NCI-H2171 (cell line): ENCODE results near the gene BAHD1.

Source experiments
- DNase-seq: peaks from one replicate; lab custom pipeline; 2025; lab: John Stamatoyannopoulos, UW

BAHD1 gene

DNA sequence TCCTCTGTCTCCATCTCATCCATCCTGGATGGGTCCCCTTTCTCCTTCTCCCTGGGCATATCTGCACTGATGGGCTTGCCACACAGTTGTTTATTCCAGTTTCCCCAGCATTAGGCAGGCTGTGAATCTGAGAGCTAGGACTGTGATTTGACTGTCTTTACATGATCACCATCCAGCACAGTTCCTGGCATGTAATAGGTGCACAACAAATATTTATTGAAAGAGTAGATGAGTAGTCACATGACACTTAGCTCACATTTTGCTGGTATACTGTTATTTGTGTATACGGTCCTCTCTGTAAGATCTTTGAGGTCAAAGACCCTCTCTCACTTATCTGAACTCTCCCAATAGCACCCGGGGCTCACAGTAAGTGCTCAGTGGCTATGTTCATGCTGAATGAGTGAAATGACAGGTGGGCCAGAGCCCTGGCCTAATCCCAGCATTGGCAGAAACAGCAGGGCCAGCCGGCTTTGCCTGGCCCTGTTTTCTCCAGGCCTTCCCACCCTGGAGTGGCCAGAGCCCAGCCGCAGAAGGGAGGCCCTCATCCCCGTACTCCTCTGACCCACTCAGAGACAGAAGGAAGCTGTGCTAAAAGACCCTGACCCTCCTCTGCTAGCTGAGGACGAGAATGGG, 16.2 kb upstream of the BAHD1 start:
- DNase-seq = no peak

DNA sequence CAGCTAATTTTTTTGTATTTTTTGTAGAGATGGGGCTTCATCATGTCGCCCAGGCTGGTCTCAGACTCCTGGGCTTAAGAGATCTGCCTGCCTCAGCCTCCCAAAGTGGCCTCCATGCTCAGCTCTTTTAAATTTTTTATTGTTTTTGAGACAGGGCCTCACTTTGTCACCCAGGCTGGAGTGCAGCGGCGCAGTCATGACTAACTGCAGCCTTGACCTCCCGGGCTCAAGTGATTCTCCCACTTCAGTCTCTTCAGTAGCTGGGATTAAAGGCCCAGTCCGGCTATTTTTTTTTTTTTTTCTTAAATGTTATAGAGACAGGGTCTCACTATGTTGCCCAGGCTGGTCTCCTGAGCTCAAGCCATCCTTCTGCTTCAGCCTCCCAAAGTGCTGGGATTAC, 15.1 kb upstream of the BAHD1 start:
- DNase-seq = no peak

DNA sequence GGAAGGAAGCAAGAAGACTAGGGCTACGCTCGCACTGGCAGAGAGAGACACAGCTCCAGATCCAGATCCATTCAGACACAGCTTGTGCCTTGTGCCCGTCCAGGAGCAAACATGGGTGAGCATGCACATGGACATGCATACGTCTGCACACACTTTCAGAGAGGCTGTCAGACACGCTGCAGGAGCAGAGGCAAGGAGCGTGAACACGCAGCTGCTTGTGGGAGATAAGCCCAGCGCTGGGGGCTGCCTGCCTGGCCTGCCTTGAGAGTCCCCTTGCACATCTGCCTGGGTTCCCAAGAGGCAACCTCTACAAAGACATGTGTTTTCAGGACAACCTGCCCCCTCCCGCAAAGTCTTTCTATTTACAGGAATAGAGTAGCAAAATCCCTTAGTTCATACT, 13.6 kb upstream of the BAHD1 start:
- no peak for DNase-seq

DNA sequence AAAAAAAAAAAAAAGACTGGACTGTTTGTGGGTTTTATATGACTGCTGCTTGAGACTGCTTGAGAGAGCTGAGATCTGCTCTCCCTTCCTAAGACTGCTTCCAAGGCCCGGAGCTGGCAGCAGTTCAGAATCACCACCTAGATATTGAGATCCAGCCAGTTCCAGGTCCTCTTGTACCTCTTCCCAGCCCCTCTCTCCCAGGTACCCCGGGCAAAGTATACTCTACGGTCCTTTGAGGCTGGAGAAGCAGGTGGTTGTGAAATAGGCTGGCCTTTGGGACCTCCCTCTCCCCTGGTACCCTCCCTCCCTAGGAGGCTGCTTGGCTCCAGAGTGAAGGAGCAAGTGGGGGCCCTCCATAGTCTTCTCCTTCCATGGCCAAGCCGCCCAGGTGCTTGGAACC, 12.6 kb upstream of the BAHD1 start:
- DNase-seq = no peak

DNA sequence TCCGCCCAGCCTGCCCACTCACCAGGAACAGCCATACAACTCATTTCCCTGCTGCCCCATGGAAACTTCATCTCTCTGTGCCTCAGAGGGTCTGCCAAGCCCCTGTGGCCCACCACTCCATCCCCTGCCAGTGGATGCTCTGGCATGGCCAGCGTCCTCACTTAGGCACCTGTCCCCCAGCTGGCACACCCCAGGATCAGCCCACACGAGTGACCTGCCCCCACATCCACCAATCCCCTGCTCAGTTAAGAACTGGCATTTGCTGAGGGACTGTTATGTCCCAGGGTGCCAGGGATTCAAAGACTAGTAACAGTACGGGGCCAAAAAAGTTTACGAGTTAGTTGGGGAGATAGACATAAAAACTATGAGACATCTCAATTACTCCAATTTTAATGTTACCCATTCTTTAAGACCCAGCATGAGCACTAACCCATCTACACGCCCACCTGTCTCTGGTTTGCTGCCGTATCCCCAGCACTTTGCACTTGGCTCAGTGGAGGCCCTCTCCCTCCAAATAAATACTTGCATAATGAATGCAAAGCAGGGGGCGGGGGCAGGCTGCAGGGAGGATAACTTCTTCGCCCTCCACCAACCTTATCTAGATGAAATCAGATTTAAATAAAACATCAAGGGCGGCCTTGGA, 11.6 kb upstream of the BAHD1 start:
- no peak for DNase-seq

DNA sequence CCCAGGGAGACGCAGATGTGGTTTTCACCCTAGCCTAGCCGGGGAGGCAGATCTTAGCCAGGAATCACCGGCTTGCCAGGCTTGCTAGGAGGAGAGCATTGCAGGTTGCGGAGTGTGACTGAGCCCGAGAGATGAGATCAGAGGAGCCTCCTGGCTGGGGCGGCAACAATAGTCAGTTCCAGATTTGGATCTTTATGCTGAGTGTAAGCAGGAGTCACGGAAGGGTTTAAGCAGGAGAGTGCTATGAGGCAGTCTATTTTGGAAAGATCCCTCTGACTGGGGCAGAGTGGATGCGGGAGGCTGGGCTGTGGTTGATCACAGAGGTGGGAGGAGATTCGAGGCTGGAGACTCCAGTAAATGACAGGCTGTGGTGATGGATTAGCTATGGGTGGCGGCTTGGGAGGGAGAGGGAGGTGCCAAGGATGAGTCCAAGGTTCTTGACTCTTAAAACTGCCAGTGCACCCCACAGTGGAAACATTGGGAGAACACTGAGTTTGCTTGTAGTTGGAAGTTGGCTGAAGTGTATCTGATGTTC, 10.4 kb upstream of the BAHD1 start:
- DNase-seq = no peak

DNA sequence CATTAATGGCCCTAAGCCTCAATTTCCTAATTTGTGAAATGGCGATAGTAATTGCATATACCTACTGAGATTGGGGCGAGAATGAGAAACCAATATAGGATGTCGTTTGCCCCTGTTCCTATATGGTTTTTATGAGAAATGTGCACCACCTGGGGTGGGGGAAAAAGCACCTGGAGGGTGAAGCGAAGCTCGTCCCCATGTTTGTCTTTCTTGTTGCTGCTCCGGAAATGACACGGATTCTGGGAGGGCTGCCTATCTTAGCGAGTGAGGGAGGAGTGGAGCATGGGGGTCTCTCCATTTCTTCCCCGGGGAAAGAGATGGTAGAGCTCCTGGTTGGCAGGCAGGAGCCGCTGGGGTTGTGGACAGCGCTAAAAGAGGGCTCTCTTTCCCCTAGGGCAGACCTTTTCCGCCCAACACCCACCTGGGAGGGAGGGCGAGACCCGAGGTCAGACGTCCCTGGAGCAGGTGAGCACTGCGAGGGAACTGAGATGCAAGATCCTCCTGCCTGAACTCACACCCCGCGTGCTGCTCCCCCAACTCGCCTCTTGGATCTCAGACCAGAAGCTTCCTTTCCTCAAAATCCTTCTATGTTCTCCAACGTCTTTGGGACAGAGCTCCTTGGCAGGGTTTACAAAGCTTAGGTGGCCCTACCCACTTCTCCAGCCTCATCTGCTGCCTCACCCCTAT, 5.6 kb upstream of the BAHD1 start:
- no peak for DNase-seq

DNA sequence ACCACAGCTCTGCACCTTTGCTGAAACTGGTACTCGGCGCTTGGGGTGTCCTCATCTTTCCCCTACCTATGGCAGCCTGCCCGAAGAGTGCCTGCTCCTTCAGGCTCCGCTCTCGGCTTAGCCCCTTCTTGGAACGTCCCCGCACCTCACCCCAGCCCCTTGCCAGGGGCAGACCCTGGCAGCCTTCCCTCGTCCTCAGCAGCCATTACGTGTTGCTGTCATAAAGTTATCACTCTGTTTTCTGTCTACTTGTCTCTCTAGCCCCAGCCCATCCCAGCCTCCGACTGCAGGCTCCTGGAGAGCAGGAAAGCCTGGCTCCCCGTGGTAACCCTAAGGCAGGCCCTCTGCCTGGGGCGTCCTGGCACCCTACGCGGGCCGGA, 5.1 kb upstream of the BAHD1 start:
- no peak for DNase-seq

DNA sequence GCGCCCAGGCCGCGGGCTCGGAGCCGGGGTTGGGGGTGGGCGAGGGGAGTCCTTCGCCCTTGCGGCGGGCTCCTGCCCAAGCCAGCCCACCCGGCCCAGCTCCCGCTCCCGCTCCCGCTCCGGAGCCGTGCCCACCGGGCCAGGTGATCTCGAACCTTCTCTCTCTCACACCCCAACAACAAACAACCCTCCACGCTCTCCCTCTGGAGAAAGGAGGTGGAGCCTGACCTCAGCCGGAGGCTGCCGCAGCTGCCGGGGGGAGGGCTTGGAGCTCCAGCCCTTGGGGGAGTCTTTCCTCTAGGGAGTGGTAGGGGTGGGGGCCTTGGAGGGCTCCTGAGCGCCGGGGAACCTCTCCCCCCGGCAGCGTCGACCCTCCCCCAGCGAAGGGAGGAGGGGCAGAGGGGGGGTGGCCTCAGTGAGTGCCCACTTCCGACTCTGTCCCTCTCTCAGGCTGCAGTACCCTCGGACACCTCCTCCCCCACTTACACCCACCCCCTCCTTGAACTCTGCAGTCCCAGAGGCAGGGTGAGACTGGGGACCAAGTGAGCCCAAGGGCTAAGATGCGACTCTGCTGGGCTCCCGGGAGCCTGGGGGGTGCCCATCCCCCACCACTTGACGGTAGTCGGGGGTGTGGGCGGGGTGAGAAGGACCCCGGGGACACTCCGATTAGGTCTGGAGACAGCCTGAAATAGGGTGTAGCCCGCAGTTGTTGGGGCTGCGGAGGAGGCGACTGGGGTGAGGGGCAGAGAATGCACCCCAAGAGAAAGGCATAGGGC, 4.4 kb upstream of the BAHD1 start:
- DNase-seq = peak; percentile 26

DNA sequence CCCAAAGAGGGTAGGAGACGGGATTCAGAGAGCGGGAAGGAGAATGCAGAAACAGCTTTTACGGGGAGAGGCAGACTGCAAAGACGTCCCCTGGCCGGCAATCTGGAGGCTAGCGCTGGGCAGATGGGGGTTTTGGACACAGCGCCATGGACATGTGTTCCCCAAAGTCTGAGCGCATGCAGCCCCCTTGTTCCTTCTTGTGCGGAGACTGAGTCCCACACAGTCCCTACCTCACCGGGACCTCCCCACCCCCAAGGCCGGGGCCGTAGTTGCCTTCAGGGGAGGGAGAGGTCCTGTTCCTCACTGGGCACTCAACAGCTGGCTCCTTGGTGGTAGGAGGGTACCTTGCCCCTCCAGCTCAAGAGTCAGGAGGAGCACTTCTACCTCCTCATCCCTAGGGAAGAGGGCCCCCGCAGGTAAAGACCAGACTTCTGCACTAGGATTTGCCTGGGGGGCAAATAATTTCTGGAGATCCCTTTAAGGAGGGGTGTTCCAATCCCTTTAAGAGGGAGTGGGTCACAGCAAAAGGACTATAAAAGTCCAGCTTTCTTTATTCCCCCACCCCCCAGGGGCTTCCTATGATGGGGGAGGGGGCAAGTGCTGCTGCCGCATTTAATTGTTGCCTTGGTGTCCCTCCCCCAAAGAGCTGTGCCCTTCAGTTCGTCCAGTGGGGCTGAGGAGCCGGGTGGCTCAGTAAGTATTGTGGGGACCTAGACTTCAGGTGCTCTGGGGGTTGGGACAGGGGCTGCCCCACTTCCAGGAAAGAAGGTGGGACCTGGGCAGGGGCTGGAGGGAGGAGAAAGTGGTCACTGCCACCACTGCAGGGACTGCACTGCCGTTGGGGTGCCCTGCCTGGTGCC, 3.6 kb upstream of the BAHD1 start:
- no peak for DNase-seq

DNA sequence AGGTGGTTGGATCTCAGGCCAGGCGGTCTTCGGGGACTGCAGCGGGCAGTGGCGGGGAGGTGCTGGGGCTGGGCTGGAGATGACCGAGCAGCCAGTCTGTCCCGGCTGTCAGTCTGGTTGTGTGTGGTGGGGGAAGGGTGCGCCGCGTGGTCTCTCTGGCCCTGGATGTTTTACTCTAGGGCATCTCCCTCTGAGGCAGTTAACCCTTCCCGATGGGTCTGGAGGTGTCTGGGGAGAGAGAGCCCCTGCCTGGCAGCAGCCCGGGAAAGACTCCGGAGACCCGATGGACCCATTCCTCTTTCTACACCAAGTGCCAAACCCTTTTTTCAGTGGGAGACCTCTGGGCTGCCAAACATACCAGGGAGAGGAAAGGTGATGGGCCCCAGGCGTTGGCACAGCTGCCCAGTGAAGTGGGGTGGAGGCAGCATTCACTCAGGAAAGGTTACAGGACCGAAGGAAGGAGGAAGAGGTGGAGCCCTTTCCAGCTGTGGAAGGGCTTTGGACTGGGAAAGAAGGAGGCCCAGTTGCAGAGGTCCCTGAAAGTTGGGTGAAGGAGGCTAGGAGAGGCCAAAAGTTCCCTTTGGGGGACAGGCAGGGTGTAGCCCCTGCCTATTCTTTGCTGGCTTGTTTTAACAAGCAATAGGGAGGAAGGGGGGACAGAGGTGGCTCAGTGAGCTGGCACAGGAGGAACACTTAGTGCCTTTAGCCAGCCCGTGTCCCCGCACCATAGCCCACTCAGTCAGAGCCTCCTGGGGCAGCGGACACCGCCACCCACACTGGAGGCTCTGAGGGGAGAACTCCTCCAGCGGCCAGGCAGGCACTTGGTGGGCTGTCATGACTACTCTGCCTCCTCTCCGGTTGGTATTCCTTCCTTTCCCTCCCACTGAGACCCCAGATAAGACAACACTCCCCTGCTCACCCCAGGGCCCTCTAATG, 2.7 kb upstream of the BAHD1 start:
- no peak for DNase-seq

DNA sequence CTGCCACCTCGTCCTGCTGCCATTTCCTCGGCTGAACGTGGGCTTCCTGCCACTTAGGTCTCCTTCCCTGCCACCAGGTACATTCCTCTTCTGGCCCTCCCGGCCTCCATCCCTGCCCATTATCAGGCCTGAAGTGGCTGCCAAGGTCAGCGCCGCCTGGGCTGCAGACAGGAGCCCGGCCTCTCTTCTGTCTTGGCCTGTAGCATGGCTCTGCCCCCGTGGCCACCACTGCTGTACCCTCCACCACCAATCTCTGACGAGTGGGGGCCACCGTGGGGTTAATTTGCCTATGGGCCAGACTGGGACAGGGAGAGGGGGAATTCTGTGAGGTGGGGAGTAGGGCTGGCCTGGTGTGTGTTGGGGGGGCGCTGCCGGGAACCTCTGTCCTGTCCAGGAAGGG, 2.0 kb upstream of the BAHD1 start:
- no peak for DNase-seq

DNA sequence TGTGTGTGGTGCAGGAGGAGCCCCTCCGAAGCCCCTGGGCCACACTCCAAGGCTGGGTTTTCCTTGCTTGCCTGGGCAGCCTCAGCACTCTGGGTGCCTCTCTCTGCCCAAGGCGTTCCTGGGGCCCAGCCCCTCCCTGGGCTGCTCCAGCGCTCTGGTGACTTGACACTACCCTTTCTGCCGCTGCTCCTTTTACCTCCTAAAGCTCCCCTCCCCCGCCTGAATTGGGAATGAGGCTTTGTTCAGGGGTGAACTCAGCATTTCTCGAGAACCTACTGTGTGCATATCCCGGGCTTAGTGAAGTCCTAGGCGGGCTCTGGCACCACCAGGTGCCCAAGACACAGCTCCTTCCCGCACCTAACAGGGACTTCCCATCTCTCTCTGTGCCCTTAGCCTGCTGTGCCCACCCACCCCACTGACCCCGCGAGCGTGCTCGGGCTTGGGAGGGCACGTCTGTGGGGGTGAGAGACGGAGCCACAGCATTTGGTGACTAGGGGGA, 1.2 kb upstream of the BAHD1 start:
- DNase-seq = peak; percentile 3

DNA sequence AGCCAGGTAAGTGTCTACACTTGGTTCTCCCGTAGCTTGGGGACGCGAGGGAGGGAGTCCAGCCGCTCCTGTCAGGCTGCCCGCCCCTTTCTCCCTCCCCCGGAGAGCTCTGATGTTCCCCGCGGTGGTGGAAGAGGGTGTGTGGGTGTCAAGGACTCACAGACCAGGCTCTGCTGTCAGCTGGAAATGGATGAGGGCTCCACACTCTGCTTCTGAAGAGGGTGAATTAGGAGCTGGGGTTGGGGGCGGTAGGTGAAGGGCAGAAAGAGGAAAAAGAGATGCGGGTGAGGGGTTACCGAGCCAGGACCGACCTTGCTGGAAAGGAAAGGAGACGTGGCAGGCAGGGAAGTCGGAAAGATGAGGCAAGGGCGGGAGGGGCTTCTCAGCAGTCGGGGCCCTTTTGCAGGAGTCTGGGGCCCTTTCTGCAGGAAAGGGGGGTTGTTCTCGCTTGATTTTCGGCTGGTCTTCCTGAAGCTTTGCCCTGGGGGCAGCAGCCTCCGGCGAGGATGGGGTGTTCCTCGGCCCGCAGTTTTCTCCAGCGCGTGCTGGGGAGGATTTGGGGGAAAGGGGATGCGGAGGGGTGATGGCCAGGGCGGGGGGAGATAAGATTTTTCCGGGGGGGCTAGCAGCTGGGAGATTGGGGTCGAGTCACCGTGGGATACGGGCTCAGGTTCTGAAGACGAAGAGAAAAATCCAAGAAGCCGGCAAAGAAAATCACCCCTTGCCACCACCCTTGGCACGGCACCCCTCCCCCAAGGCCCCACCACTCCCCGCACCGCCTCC, 602 bp upstream of the BAHD1 start:
- peak; percentile 32 for DNase-seq

DNA sequence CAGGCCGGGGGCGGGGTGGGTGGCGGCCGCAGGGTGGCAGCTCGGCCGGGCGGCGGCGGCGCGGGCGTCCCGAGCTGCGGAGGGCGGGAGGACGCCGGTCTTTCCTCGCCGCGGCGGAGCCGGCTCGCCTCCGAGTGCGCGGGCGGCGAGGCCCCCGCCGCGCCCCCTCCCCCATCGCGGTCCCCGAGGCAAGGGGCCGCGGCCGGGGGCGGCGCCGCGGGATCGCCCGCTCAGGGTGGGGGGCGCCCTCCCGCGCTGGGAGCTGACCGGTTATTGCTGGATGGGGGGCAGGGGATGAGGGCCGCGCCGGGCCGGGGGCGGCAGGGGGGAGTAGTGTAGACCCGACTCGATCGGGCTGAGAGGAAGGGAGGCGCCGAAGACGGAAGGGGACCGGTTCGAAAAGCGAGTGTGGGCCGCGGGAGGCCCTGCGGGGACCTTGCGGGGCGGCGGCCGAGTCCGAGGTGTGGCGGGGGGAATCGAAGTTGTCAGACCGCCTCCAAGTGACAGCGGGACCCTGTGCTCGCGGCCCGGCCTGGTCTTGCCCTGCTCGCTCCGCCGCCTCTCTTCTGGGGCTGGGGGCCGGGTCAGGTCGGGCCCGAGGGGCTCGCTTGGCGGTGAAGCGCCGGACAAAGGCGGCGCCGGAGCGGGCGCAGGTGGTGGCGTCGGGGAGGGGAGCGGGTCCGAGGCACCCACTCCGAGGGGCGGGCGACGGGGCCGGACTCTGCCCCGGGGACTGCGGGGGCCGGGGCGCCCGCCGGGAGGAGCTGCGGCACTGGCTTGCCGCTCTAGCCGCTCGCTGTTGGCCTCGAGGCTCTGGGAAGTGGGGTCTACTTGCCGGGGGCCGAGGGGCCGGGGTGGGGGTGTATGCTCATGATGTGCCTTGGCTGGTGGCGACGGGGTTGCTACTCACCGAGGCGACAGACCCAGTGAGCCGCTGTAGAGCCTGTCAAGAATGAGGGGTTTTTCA, 1.1 kb downstream of the BAHD1 start:
- DNase-seq = peak; percentile 1

DNA sequence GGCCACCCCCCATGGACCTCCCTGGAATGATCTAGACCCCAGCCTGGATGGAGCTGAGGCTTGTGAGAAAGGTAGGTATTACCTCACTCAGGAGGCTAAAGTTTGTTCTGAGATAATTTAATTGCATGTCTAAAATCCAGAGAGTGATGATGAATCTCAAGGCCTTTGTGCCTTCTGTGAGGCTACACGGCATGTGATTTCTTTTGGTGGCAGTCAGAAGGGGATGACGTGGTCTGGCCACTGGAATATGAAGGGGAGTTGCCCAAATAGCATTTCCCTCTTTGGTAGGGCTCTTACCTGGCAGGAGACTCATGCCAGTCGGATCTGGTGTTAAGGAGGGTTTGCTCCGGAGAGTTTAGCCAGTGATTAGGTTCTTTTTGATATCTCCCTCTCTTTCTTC, 2.5 kb downstream of the BAHD1 start:
- no peak for DNase-seq

DNA sequence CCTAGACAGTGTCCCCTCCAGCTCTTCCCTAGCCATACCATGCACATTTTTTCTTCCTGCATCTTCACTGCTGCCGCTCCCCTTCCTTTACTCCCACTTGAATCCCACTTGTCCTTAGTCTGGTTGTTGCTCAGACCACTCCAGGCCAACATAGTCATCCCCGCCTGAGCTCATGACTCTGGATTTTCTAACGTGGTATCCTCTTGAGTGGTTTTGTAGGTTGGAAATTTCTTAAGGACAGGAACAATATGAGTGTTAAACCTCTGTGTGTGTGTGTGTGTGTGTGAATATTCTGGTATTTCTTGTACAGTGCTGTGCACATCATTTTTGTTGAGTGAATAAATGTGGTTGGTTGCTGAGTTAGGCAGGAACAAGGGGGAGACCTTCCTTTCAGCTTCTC, 3.1 kb downstream of the BAHD1 start:
- no peak for DNase-seq

DNA sequence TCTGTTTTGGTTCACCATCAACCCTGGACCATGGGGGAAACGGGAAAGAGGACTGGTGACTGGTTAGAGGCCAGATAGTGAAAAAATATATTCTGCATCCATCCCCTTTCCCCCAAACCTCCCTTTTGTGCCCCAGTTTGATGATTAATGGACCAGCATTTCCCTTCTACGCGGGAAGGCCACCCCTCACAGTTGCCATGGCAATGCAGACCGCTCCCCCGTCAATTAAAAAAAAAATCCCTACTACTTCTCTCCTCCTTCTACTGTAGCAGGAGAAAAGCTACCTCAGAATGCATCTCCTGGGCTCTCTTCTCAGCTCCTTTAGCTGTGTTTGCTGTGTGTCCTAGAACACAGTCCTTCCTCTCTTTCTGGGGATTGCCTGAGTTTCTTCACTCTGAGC, 4.0 kb downstream of the BAHD1 start:
- no peak for DNase-seq
